Ishikawa (cell line): ENCODE measurements around the gene TXNDC11.
A peak's percentile ranks its signal among the peaks of the same experiment; 100 is the strongest.

ENCODE experiments used
- CEBPB ChIP-seq: IDR thresholded peaks from 2 replicates; pipeline ENCODE4 v1.6.1; 2012
- CREB1 ChIP-seq: IDR thresholded peaks from 2 replicates; pipeline ENCODE4 v1.6.1; 2012; ENCODE audit warnings: low read depth
- EGR1 ChIP-seq: IDR thresholded peaks from 2 replicates; pipeline ENCODE4 v1.6.1; 2012
- EP300 ChIP-seq: IDR thresholded peaks from 2 replicates; pipeline ENCODE4 v1.6.1; 2012; ENCODE audit warnings: borderline replicate concordance
- FOXM1 ChIP-seq: IDR thresholded peaks from 2 replicates; pipeline ENCODE4 v1.6.1; 2012; ENCODE audit warnings: low read depth, borderline replicate concordance
- MAX ChIP-seq: IDR thresholded peaks from 2 replicates; pipeline ENCODE4 v1.6.1; 2012
- NFIC ChIP-seq: IDR thresholded peaks from 2 replicates; pipeline ENCODE4 v1.6.1; 2012
- RAD21 ChIP-seq: IDR thresholded peaks from 2 replicates; pipeline ENCODE4 v1.6.1; 2012; ENCODE audit warnings: low read depth
- REST ChIP-seq: IDR thresholded peaks from 2 replicates; pipeline ENCODE4 v1.6.1; 2012; ENCODE audit warnings: low read depth, mild to moderate bottlenecking
- TAF1 ChIP-seq: IDR thresholded peaks from 2 replicates; pipeline ENCODE4 v1.6.1; 2012; ENCODE audit warnings: low read depth, mild to moderate bottlenecking
- TCF12 ChIP-seq: IDR thresholded peaks from 2 replicates; pipeline ENCODE4 v1.6.1; 2012; ENCODE audit warnings: low read depth
- TEAD4 ChIP-seq: IDR thresholded peaks from 2 replicates; pipeline ENCODE4 v1.6.1; 2012
- USF1 ChIP-seq: IDR thresholded peaks from 2 replicates; pipeline ENCODE4 v1.6.1; 2012
- YY1 ChIP-seq: IDR thresholded peaks from 2 replicates; pipeline ENCODE4 v1.6.1; 2012; ENCODE audit warnings: low read depth
- ZBTB7A ChIP-seq: IDR thresholded peaks from 2 replicates; pipeline ENCODE4 v1.6.1; 2012; ENCODE audit warnings: low read depth

TXNDC11 gene

GRCh38 chr16:11706180-11706742 is 36.4 kb downstream of the TXNDC11 start:
- TF ChIP-seq ZBTB7A: no peak
- no peak for TF ChIP-seq TAF1
- no peak for TF ChIP-seq RAD21

GRCh38 chr16:11705311-11706025 is 37.2 kb downstream of the TXNDC11 start:
- no peak for TF ChIP-seq USF1
- no peak for TF ChIP-seq TCF12

- TF ChIP-seq EP300 (no peak), CEBPB (0 out of 2 replicates have a peak, but pooled peaks have one; percentile 2), TEAD4 (no peak)
Observed at GRCh38 chr16:11700264-11701029, 42.2 kb downstream of the TXNDC11 start.

- no peak for TF ChIP-seq CREB1
- no peak for TF ChIP-seq TAF1
- no peak for TF ChIP-seq TEAD4
- no peak for TF ChIP-seq YY1
- no peak for TF ChIP-seq REST
- TF ChIP-seq NFIC: no peak
- no peak for TF ChIP-seq FOXM1
- TF ChIP-seq RAD21: no peak
- no peak for TF ChIP-seq TCF12
- TF ChIP-seq EP300: no peak
- no peak for TF ChIP-seq USF1
- TF ChIP-seq CEBPB: no peak
- TF ChIP-seq MAX: no peak
- no peak for TF ChIP-seq ZBTB7A
- no peak for TF ChIP-seq EGR1
Observed at GRCh38 chr16:11699234-11699894, 43.3 kb downstream of the TXNDC11 start.

GRCh38 chr16:11698271-11698689 is 44.4 kb downstream of the TXNDC11 start:
- TF ChIP-seq TEAD4: no peak
- TF ChIP-seq RAD21: 0 out of 2 replicates have a peak, but pooled peaks have one; percentile 13

GRCh38 chr16:11697319-11697718 is 45.3 kb downstream of the TXNDC11 start:
- TF ChIP-seq REST (no peak), MAX (no peak), CREB1 (no peak), EGR1 (no peak), TEAD4 (no peak), CEBPB (no peak), YY1 (no peak), RAD21 (no peak), NFIC (no peak), EP300 (no peak), TCF12 (no peak)
